Fibroblast of mammary gland (primary cell): ENCODE data around the gene ZNF705A.
"Not testable (repeated sequence)": the region's sequence is repeated elsewhere in the genome, so short reads cannot be mapped to it uniquely, and the experiment has no call there.

Experiments
- DNase-seq: peaks from one replicate; pipeline ENCODE4 v3.0.0-alpha.2; 2010; ENCODE audit warnings: low read depth
- H3K4me3 ChIP-seq: 2 replicates; pipeline ENCODE4 v1.5.1; 2011; ENCODE audit warnings: low read depth, mild to moderate bottlenecking, low read length, moderate library complexity; ENCODE audit not compliant: control insufficient read depth
- CTCF ChIP-seq: conservative IDR thresholded peaks from 2 replicates; pipeline ENCODE4 v1.5.1; 2011; ENCODE audit warnings: low read depth, low read length, inconsistent platforms; ENCODE audit not compliant: control insufficient read depth, insufficient read depth

The ZNF705A gene

GRCh38 chr12:8143261-8143660 lies 13.6 kb upstream of the ZNF705A start:
- no peak for TF ChIP-seq CTCF
- H3K4me3 ChIP-seq: no peak overlapping the region
- DNase-seq: no peak

GRCh38 chr12:8145754-8146441 lies 10.9 kb upstream of the ZNF705A start:
- DNase-seq: peak; percentile 83
- peak overlapping the region; percentile 9 for H3K4me3 ChIP-seq
- no peak for TF ChIP-seq CTCF

GRCh38 chr12:8146442-8146771 lies 10.4 kb upstream of the ZNF705A start:
- DNase-seq: no peak
- TF ChIP-seq CTCF: no peak
- peak overlapping the region; percentile 9 for H3K4me3 ChIP-seq

- no peak overlapping the region for H3K4me3 ChIP-seq
- TF ChIP-seq CTCF: no peak
These were observed 2.3 kb upstream of the ZNF705A start for GRCh38 chr12:8154526-8154925.

GRCh38 chr12:8156416-8156815 lies 399 bp upstream of the ZNF705A start:
- H3K4me3 ChIP-seq: no peak overlapping the region
- no peak for DNase-seq
- no peak for TF ChIP-seq CTCF

More at GRCh38 chr12:8154526-8154925, 2.3 kb upstream of the ZNF705A start:
- no peak for DNase-seq

- DNase-seq: no peak
- TF ChIP-seq CTCF: no peak
- H3K4me3 ChIP-seq: no peak overlapping the region
These were observed 826 bp downstream of the ZNF705A start for GRCh38 chr12:8157484-8158198.

- not testable (repeated sequence) for DNase-seq
These were observed 16.1 kb downstream of the ZNF705A start for GRCh38 chr12:8172911-8173310.

More at GRCh38 chr12:8172911-8173310, 16.1 kb downstream of the ZNF705A start:
- not testable (repeated sequence) for H3K4me3 ChIP-seq
